AG04449 (cell line): ENCODE results near the gene QRFP.

Experiments used
- CTCF ChIA-PET: fragments of 350-600 bp; formaldehyde crosslinking; extraction: SDS; loops from one replicate; lab custom pipeline; 2021; ENCODE audit warnings: antibody characterized with exemption; lab: Yijun Ruan, JAX
- POLR2A ChIA-PET: fragments of 400-600, 350-600 bp; formaldehyde crosslinking; extraction: SDS; loops from one replicate; lab custom pipeline; 2020; ENCODE audit warnings: antibody characterized with exemption, inconsistent platforms; lab: Yijun Ruan, JAX
- DNase-seq: peaks from one replicate; pipeline ENCODE4 v3.0.0-alpha.2; 2010; ENCODE audit warnings: low read depth, low spot score
- H3K4me3 ChIP-seq: 2 replicates; pipeline ENCODE4 v1.5.1; 2011; ENCODE audit warnings: low read depth, mild to moderate bottlenecking, control low read depth, low read length
- TF ChIP-seq, protein P1 (sequence below): IDR thresholded peaks from one replicate; pipeline ENCODE4 v1.5.1; 2011; ENCODE audit warnings: mild to moderate bottlenecking, moderate library complexity, low read length, control low read depth, inconsistent platforms; ENCODE audit not compliant: insufficient read depth; ENCODE audit errors: missing control alignments

Gene QRFP

DNA sequence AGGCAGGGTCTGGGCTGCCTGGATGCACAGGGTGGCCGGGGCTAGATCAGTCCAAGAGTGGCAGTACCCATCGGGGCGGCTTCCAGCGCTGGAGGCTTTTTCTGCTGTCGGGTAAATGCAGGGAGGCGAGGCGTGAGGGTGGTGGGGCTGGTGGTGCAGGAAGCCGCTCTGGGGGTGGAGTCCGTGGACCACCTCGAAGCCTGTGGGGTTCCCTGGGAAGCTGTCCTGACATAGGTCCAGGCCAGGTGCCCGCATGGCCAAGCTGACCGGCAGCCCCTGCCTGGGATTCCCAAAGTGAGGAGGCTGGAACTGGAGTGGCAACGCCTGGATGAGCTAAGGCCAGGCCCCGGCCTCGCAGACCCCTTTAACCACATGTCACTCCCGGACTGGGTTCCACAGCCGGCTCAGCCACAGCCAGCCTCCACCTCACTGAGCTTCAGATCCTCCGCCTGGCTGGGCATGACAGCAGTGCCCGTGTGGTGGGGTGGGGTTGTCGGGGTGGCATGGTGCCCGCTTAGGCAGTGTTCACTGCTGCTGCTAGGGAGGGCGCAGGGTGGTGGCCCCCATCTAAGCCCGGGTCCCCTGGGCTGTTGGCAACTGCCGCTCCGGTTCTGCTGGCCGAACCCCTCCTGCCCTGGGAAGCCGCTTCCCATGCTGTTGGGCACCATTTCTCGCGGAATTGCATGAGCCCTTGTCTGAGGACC lies 1.4 kb upstream of the QRFP start:
- no peak overlapping the region for H3K4me3 ChIP-seq
- ChIA-PET CTCF (interaction anchor here (2.3 kb wide), 1 partner anchor 149 kb away, joined by 10 read pairs; no protein-coding TSS in a partner anchor), POLR2A (no interaction called here)
- DNase-seq, result no peak
- TF ChIP-seq, protein P1, sequence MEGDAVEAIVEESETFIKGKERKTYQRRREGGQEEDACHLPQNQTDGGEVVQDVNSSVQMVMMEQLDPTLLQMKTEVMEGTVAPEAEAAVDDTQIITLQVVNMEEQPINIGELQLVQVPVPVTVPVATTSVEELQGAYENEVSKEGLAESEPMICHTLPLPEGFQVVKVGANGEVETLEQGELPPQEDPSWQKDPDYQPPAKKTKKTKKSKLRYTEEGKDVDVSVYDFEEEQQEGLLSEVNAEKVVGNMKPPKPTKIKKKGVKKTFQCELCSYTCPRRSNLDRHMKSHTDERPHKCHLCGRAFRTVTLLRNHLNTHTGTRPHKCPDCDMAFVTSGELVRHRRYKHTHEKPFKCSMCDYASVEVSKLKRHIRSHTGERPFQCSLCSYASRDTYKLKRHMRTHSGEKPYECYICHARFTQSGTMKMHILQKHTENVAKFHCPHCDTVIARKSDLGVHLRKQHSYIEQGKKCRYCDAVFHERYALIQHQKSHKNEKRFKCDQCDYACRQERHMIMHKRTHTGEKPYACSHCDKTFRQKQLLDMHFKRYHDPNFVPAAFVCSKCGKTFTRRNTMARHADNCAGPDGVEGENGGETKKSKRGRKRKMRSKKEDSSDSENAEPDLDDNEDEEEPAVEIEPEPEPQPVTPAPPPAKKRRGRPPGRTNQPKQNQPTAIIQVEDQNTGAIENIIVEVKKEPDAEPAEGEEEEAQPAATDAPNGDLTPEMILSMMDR, result no peak

DNA sequence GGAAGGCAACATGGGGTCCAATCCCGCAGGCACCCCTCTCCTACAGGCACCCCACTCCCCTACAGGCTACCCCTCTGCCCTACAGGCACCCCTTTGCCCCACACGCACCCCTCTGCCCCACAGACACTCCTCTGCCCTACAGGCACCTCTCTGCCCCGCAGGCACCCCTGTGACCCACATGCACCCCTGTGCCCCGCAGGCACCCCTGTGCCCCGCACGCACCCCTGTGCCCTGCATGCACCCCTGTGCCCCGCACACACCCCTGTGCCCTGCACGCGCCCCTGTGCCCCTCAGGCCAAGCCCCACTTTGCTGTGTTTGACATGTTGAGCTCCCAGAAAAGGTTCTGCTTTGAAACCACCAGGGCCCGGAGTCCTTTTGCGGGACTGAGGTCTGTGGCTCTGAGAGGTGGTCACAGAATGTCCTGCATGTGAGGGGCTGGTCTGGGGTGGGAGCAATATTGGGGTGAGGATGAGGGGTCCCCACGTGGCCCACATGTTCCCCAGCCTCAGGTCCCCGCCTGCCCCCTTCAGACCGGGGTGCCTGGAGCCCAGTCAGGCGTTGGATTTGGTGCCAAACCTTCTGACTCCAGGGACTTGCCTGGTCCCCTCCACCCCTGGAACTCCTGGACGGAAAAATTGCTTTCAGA lies 616 bp upstream of the QRFP start:
- no peak for DNase-seq
- H3K4me3 ChIP-seq, result no peak overlapping the region
- ChIA-PET CTCF (interaction anchor here (2.3 kb wide), 1 partner anchor 149 kb away, joined by 10 read pairs; no protein-coding TSS in a partner anchor), POLR2A (no interaction called here)
- TF ChIP-seq, protein P1, result no peak

DNA sequence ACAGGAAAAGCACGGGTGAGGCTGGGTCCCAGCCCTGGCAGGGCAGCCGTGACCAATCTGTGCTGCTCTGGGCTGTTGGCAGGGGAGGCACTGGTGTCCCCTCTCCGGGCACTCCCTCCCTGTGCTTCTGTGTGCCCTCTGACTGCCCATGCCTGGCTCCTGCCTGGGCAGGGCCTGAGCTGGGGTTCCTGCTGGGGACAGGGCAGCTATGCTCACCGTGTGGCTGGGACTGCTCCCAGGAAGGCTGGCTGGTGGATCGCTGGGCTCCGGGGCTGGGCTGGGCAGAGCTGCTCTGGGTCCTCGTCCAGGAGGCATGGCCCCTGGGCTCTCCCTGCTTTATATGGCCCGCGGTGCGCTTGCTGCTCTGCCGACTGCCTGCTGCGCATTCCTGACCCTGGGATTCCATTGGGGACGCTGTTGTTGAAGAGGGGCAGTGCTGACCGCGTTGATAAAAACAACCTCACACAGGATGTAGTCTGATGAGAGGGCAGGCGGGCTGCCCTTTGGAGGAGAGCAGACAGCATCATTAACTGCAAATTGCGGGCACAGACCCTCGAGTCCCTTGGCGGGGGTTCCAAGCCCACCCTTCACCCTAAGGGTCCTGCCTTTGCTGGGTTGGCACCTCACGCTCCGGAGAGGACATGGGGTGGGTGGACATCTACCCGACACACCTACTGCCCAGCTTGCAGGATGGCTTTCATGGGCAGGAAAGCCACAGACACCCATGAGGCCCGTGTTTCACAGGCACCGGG lies 955 bp downstream of the QRFP start:
- CTCF ChIA-PET, result interaction anchor here (1.6 to 2.9 kb wide), 3 partner anchors 102 to 195 kb away, joined by 6 to 11 read pairs (median 10); no protein-coding TSS in a partner anchor
- TF ChIP-seq, protein P1, result no peak

DNA sequence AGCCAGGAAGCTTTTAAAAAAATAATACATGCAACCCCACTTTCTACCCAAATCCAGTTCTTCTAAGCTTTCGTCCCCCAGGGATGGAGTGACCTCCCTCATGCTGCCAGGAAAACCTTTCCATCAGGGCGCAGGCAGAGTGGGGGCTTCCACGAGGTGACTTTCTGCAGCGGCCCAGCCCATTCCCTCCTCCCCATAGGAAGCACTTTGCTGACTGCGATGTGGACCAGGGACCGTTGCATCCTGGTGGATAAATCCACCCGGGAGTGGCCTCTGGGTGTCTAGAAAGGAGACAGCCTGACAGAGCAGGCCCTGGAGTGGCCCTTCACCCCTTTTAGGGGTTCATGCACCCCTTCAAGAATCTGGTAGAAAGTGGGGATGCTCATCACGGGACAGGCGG lies 1.6 kb downstream of the QRFP start:
- POLR2A ChIA-PET, result no interaction called here
- TF ChIP-seq, protein P1, result no peak

More for the DNA sequence above, 955 bp downstream of the QRFP start:
- no peak for DNase-seq
- POLR2A ChIA-PET, result no interaction called here
- H3K4me3 ChIP-seq, result no peak overlapping the region

DNA sequence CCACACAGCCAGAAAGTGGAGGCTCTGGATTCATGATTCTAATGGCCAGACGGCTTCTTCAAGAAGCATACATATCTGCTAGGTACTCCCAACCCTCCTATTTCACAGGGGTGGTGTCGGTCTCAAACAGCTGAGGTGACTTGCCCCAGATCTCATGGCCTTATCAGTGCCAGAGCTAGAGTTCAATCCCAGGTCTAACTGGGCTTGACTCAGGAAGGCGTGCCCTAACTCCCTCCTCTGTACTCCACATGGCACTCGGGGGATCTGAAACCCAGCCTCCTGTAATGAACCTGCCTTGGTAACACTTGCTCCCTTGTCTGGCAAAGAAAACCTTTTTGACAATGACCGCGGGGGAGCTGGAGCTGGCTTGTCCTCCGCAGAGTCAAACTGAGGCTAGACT lies 2.1 kb downstream of the QRFP start:
- TF ChIP-seq, protein P1, result no peak
- POLR2A ChIA-PET, result no interaction called here
- CTCF ChIA-PET, result interaction anchor here (0.8 to 2.9 kb wide), 7 partner anchors 9 to 194 kb away, joined by 3 to 11 read pairs (median 3); no protein-coding TSS in a partner anchor
- DNase-seq, result no peak
- no peak overlapping the region for H3K4me3 ChIP-seq

More for the DNA sequence above, 1.6 kb downstream of the QRFP start:
- no peak for DNase-seq
- no peak overlapping the region for H3K4me3 ChIP-seq
- CTCF ChIA-PET, result interaction anchor here (0.8 to 2.9 kb wide), 6 partner anchors 10 to 194 kb away, joined by 3 to 11 read pairs (median 4); no protein-coding TSS in a partner anchor
